ENCODE measurements around the gene YARS1.

YARS1 gene

GRCh38 chr1:32772281-32773017, 44.7 kb downstream of the YARS1 start:
- Histone ChIP-seq H3K36me3 (ENCODE audit: insufficient read depth, low read length) (peaks cover 36% of the 10 kb centered on the region), H3K9me3 (ENCODE audit: low read depth, low read length) (no peaks in the 10 kb centered on the region), H3K9ac (ENCODE audit: insufficient read length) (no peak overlapping the region), H3K4me3 (no peak overlapping the region), H3K27ac (no peak overlapping the region)
- TF ChIP-seq EZH2 (IDR thresholded peaks at IDR 0.05) = no peak
- TF ChIP-seq FOXP2 (optimal IDR thresholded peaks at IDR 0.05; ENCODE audit: control extremely low read depth, extremely low read length, insufficient read depth) = no peak
- no peak for TF ChIP-seq POLR2AphosphoS5 (IDR thresholded peaks at IDR 0.05; ENCODE audit: borderline replicate concordance, low read depth, low read length)
- no peak for DNase-seq (ENCODE audit: low read depth, low spot score)

- Histone ChIP-seq H3K4me3 (no peak overlapping the region), H3K36me3 (ENCODE audit: insufficient read depth, low read length) (peaks cover 29% of the 10 kb centered on the region), H3K27ac (no peak overlapping the region), H3K9me3 (ENCODE audit: low read depth, low read length) (no peaks in the 10 kb centered on the region), H3K9ac (ENCODE audit: insufficient read length) (no peak overlapping the region)
- no peak for DNase-seq (ENCODE audit: low read depth, low spot score)
- TF ChIP-seq FOXP2 (optimal IDR thresholded peaks at IDR 0.05; ENCODE audit: control extremely low read depth, extremely low read length, insufficient read depth) = no peak
These were observed 45.4 kb downstream of the YARS1 start for GRCh38 chr1:32771561-32772280.

GRCh38 chr1:32770741-32771548, 46.2 kb downstream of the YARS1 start:
- no peak overlapping the region for H3K27ac ChIP-seq
- H3K9ac ChIP-seq (ENCODE audit: insufficient read length) = no peak overlapping the region
- no peaks in the 10 kb centered on the region for H3K9me3 ChIP-seq (ENCODE audit: low read depth, low read length)
- peaks cover 23% of the 10 kb centered on the region for H3K36me3 ChIP-seq (ENCODE audit: insufficient read depth, low read length)
- H3K4me3 ChIP-seq = no peak overlapping the region
- TF ChIP-seq EZH2 (IDR thresholded peaks at IDR 0.05) (no peak), POLR2AphosphoS5 (IDR thresholded peaks at IDR 0.05; ENCODE audit: borderline replicate concordance, low read depth, low read length) (no peak), FOXP2 (optimal IDR thresholded peaks at IDR 0.05; ENCODE audit: control extremely low read depth, extremely low read length, insufficient read depth) (no peak)
- no peak for DNase-seq (ENCODE audit: low read depth, low spot score)

- Histone ChIP-seq H3K36me3 (ENCODE audit: insufficient read depth, low read length) (peaks cover 16% of the 10 kb centered on the region), H3K9ac (ENCODE audit: insufficient read length) (no peak overlapping the region), H3K27ac (no peak overlapping the region), H3K9me3 (ENCODE audit: low read depth, low read length) (no peaks in the 10 kb centered on the region), H3K4me3 (no peak overlapping the region)
- TF ChIP-seq POLR2AphosphoS5 (IDR thresholded peaks at IDR 0.05; ENCODE audit: borderline replicate concordance, low read depth, low read length) = no peak
- TF ChIP-seq FOXP2 (optimal IDR thresholded peaks at IDR 0.05; ENCODE audit: control extremely low read depth, extremely low read length, insufficient read depth) = no peak
- DNase-seq (ENCODE audit: low read depth, low spot score) = no peak
These were observed 46.9 kb downstream of the YARS1 start for GRCh38 chr1:32770221-32770731.

GRCh38 chr1:32769524-32770220, 47.5 kb downstream of the YARS1 start:
- Histone ChIP-seq H3K9ac (ENCODE audit: insufficient read length) (no peak overlapping the region), H3K36me3 (ENCODE audit: insufficient read depth, low read length) (peaks cover 10% of the 10 kb centered on the region; the same call in 1 of the 2 replicates), H3K27ac (no peak overlapping the region), H3K4me3 (no peak overlapping the region), H3K9me3 (ENCODE audit: low read depth, low read length) (no peaks in the 10 kb centered on the region)
- DNase-seq (ENCODE audit: low read depth, low spot score) = no peak
- no peak for TF ChIP-seq EZH2 (IDR thresholded peaks at IDR 0.05)
- TF ChIP-seq FOXP2 (optimal IDR thresholded peaks at IDR 0.05; ENCODE audit: control extremely low read depth, extremely low read length, insufficient read depth) = no peak
- TF ChIP-seq POLR2AphosphoS5 (IDR thresholded peaks at IDR 0.05; ENCODE audit: borderline replicate concordance, low read depth, low read length) = no peak

- TF ChIP-seq POLR2AphosphoS5 (IDR thresholded peaks at IDR 0.05; ENCODE audit: borderline replicate concordance, low read depth, low read length) = no peak
- TF ChIP-seq FOXP2 (optimal IDR thresholded peaks at IDR 0.05; ENCODE audit: control extremely low read depth, extremely low read length, insufficient read depth) = no peak
- no peak for TF ChIP-seq EZH2 (IDR thresholded peaks at IDR 0.05)
- Histone ChIP-seq H3K9me3 (ENCODE audit: low read depth, low read length) (no peaks in the 10 kb centered on the region), H3K27ac (no peak overlapping the region), H3K36me3 (ENCODE audit: insufficient read depth, low read length) (no peaks in the 10 kb centered on the region), H3K4me3 (no peak overlapping the region), H3K9ac (ENCODE audit: insufficient read length) (no peak overlapping the region)
- DNase-seq (ENCODE audit: low read depth, low spot score) = no peak
These were observed 48.9 kb downstream of the YARS1 start for GRCh38 chr1:32768110-32768850.

GRCh38 chr1:32767641-32768040, 49.5 kb downstream of the YARS1 start:
- Histone ChIP-seq H3K36me3 (ENCODE audit: insufficient read depth, low read length) (no peaks in the 10 kb centered on the region), H3K9me3 (ENCODE audit: low read depth, low read length) (no peaks in the 10 kb centered on the region), H3K9ac (ENCODE audit: insufficient read length) (no peak overlapping the region), H3K4me3 (no peak overlapping the region), H3K27ac (no peak overlapping the region)
- no peak for TF ChIP-seq EZH2 (IDR thresholded peaks at IDR 0.05)
- TF ChIP-seq POLR2AphosphoS5 (IDR thresholded peaks at IDR 0.05; ENCODE audit: borderline replicate concordance, low read depth, low read length) = no peak
- no peak for TF ChIP-seq FOXP2 (optimal IDR thresholded peaks at IDR 0.05; ENCODE audit: control extremely low read depth, extremely low read length, insufficient read depth)
- DNase-seq (ENCODE audit: low read depth, low spot score) = no peak

All from SK-N-MC (cell line).